Activated T-cell treated with anti-CD3 and anti-CD28 coated beads, Interleukin-2, amount 50 U/mL, for 1 hour (primary cell): ENCODE data around the gene CRAMP1.
"Not testable (repeated sequence)": the region's sequence is repeated elsewhere in the genome, so short reads cannot be mapped to it uniquely, and the experiment has no call there.

Source experiments
- DNase-seq: peaks from one replicate; pipeline ENCODE4 v3.0.0-alpha.2; 2020

The CRAMP1 gene

DNA sequence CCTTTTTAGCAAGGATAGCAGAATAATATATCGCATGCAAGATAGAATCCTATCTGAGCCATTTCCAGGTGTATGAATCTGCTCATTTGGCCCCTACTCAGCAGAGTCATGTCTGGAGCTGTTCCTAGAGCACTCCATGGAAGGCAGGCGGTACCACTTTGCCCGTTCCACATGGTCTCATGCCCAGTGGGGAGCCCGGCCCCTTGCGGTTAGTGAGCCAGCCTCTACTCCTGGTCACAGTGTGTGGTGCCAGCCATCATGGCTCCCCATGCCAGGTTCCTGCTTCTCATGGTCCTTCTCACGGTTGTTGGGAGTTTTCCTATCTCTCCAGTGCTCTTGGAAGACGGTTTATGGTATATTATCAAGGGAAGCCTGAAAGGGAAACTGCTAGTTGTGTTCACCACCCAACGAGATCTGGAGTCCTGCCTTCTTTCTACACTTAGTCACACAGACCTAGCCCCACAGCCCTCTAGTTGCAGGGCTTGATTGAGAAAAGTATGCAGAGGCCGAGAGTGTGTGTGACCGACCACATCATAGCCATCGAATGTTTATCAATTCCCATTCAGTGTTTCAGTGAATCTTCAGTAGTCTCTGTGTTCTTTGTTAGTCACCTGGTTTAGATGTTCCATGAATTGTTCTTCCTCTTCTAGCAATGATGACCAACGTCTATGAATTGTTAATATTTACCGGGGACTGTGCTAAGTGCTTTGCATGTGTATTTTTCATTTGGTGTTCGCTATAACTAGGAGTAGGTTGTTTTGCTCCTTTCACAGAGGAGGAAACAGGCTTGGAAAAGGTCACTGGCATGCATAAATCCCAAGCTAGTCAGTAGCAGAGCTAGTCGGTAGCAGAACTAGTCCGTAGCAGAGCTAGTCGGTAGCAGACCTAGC lies 75.5 kb downstream of the CRAMP1 start:
- DNase-seq = no peak

DNA sequence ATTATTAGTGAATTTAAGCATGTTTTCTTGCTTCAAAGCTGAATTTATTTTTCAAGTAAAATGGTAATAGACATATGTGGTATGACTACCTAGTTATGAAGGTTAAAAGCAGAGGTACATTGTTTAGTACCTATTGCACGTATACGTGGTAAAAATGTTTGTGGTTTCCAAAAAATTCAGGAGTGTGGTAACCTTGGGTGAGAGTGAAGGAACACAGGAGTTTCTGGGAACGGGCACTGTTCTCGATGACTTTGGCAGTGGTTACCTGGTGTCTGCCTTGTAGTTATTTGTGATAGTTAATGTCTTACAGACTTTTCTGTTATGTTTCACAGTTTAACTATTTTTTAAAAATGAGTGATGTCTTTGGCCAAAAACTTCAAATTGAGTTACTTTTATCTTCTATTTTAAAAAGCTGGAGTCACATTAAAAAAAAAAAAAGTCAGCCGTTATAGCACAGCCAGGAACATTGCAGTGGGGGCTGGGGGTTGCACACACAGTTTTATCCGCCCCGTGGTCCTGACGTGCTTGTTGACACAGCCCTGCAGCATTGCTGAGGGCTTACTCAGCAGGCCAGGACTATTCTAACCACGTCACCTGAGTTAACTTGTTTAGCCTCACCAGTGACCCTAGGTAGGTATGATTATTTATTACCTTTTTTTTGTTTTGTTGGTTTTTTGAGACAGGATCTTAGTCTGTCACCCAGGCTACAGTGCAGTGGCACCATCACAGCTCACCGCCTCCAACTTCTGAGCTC lies 76.8 kb downstream of the CRAMP1 start:
- no peak for DNase-seq

DNA sequence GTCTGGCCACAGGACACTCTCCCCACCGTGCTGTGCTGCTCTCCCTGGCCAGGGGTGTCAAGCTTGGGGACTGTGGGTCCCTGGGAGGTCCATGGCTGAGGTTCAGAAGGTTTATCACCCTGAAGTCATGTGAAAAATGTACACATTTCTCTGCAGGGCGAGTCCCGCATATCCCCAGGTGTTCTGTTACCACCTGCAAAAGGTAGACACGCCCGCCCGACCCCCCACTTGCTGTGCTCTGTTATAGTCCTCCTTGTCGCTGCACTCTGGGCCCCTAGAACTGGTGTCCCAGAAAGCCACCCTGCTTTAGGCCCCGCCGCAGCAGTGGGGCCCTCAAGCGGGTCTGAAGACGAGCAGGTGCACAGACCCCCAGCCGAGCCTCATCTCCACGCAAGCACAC lies 77.7 kb downstream of the CRAMP1 start:
- no peak for DNase-seq

DNA sequence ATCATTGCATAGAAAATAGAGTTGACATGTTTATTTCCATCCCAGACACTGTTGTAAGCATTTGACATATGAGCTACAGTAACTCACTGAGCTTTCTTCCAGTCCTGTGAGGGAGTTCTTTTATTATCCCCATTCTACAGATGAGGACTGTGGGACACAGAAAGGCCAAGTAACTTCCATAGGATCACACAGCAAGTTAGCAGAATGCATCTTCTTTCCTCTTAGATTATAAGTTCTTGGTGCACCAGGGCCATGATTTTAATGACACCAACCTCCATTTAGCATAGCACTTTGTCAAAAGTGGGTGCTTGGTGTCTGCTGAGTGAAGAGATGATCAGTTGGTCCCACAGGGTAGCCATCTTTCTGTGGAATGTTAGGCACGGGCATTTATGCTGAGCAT lies 78.7 kb downstream of the CRAMP1 start:
- DNase-seq = no peak

DNA sequence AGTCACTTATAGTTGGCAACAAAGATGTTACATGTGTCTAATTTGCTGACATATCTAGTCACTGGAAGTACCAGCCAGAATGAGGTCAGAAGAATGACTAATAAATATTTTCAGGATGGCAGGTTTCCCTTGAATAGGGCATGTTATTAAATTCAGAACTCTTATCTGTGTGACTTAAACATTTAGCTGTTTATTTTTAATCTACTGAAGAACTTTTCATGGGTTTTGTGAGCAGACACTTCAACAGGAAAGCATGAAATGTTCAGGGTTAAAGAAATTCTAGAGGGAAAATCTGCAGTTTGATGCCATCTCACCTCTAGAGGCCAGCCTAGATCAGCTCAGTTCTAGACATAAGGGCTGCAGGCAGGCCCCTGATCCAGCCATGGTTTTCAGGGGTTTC lies 79.1 kb downstream of the CRAMP1 start:
- DNase-seq = no peak

DNA sequence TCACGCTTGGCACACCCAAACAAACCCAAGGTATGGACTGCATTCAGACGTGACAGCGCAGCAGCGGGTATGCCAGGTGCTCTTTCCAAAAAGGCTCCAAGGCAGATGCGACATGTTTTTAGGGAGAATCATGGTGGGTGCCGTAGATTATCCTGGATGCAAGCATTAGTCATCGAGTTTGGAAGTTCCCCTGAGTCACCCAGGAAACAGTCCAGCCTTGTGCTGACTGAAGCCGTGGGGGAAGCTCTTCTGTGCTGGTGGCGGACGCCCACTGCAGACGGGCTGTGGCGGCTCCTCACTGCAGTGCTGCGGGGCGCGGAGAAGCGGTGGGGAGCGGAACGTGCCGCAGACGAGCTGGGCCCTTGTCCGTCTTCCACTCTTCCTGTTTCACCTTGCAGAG lies 79.8 kb downstream of the CRAMP1 start:
- DNase-seq = no peak

DNA sequence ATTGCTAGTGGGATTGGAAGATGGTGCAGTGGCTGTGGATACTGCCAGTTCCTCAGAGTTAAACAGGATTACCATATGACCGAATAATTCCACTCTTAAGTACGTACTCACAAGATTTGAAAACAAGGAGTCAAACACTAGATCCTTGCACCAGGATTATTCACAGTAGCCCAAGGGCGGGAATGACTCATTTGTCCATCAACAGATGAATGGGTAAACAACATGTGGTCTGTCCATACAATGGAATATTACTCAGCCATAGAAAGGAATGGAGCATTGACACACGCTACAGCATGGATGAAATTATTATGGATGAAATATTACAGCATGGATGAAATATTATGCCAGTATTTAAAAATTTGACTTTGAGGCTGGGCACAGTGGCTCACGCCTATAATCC lies 84.7 kb downstream of the CRAMP1 start:
- no peak for DNase-seq

DNA sequence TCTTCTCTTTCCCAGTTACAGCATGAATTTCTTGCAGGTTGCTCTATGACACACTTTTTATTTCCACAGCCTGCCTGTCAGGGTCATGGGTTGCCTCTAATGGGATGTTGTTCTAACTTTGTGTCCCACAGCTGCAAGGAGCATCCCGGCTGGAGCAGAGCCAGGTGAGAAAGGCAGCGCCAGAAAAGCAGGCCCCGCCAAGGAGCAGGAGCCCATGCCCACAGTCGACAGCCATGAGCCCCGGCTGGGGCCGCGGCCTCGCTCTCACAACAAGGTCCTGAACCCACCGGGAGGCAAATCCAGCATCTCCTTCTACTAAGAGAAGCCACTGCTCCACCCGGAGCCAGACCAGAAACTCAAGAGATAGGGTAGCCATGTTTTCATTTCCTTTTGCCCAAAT lies 86.5 kb downstream of the CRAMP1 start:
- no peak for DNase-seq

DNA sequence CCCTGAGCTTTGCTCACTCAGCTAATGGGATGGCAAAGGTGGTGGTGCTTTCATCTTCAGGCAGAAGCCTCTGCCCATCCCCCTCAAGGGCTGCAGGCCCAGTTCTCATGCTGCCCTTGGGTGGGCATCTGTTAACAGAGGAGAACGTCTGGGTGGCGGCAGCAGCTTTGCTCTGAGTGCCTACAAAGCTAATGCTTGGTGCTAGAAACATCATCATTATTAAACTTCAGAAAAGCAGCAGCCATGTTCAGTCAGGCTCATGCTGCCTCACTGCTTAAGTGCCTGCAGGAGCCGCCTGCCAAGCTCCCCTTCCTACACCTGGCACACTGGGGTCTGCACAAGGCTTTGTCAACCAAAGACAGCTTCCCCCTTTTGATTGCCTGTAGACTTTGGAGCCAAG lies 88.1 kb downstream of the CRAMP1 start:
- DNase-seq = no peak

DNA sequence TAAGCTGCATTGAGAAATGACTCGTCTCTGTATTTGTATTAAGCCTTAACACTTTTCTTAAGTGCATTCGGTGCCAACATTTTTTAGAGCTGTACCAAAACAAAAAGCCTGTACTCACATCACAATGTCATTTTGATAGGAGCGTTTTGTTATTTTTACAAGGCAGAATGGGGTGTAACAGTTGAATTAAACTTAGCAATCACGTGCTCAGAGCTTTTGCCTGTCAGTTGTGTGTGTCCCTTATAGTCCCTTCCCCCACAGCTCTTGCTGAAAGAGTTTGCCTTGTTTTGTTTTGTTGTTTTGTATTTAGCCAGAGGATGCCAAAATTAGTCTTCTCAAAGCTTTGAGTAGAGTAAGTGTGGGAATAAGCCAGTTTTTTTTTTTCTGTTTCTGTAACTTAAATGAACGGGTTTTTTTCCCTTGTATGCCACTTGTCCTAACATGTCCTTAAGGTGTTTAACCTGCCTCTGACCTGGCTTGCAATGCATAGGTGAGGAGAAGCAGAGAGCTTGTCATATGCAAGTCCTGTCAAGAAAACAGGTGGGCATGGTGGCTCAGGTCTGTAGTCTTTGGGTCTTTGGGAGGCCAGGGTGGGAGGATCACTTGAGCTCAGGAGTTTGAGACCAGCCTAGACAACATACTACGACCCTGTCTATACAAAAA lies 89.2 kb downstream of the CRAMP1 start:
- DNase-seq = no peak

DNA sequence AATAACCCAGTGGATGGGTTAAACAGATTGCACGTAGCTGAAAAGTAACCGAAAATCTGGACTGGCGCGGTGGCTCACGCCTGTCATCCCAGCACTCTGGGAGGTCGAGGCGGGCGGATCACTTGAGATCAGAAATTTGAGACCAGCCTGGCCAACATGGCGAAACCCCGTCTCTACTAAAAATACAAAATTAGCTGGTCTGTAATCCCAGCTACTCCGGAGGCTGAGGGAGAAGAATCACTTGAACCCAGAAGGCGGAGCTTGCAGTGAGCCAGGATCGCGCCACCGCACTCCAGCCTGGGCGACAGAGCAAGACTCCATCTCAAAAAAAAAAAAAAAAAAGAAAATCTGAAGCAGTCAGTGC lies 93.1 kb downstream of the CRAMP1 start:
- DNase-seq = not testable (repeated sequence)

DNA sequence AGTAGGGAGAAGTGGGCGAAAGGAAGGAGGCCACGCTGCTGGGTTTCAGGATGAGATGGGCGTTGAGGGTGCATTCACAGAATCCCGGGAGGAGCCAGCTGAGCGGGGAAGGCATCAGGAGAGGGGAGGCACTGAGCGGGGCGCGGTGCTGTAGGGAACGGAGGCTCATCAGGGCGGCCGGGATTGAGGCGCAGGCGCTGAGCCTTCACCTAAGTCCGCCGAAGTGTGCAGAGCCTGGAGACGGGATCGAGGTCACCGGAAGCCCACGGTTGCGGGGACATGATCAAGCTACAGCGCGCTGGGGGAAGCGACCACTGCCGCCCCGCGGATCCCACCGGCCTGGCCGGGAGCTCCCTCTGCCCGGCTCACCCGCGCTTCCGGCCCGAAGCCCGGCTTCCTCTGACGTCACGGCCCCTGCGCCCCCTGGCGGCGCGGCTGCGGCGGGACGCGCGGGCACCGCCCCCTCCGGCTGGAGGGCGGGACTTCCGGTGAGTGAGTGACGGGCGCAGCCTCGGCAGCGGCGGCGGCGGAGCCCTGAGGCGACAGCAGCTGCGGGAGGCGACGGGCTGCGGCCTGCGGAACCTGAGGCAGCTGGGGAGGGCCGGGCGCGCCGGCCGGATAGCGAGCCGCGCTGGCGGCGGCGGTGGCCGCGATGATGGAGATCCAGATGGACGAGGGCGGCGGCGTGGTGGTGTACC lies 93.7 kb downstream of the CRAMP1 start, which contains the start of gene MAPK8IP3:
MAPK8IP3 (plus strand) TSS at position 508 of the 698 bp plus-strand sequence; CDS start at position 653, 145 bp downstream.
- DNase-seq = peak; percentile 100

DNA sequence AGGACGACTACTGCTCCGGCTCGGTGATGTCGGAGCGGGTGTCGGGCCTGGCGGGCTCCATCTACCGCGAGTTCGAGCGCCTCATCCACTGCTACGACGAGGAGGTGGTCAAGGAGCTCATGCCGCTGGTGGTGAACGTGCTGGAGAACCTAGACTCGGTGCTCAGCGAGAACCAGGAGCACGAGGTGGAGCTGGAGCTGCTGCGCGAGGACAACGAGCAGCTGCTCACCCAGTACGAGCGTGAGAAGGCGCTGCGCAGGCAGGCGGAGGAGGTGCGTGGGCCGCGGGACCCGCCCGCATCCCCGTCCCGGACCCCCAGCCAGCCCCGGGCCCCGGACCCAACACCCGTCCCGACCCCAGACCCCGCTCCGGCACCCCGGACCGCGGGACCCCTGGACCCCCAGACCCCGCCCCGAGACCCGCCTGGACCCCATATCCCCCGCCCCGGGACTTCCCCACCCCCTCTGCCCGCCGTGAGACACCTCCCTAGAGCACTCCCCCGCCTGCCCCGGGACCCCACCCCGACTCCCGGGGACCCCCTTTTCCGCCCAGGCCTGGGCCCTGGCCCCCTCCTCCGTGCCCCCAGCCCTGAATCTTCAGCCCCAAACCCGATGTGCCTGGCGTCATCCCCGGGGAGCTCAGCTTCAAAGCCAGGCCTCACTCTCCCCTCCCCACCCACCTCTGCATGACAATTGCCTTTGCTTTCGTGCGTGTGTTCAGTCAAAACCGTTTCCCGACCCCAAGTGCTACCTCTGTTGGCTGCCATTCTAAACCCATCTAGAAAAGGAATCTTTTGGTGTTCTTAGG lies 94.4 kb downstream of the CRAMP1 start:
- peak; percentile 51 for DNase-seq

DNA sequence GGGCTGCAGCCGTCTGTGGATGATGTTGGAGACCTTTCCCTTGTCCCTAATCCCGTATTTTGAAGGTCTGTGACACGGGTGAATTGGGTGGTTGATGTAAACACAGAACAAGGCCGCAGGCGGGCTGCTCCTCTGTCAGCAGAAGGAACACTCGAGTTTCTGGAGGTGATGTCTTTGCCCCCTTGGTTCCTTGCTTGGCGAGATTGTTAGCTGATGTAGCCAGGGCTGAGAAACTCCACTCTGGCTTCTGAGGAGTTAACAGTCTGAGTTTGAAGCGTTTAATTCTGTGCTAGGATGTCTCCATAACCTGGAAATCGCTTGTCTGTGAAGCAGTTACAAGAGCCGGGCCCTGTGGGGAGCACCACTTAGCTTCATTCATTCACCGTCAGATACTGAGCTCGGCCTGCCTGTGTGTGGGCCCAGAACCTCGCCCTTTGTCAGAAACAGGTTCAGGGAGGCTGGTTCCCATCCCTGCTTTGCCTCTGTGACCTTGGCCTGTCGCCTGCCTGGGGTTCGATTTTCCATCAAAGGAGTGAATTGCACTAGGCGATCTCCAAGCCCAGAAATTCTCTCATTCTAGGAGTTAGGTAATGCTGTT lies 95.1 kb downstream of the CRAMP1 start:
- DNase-seq = peak; percentile 36

DNA sequence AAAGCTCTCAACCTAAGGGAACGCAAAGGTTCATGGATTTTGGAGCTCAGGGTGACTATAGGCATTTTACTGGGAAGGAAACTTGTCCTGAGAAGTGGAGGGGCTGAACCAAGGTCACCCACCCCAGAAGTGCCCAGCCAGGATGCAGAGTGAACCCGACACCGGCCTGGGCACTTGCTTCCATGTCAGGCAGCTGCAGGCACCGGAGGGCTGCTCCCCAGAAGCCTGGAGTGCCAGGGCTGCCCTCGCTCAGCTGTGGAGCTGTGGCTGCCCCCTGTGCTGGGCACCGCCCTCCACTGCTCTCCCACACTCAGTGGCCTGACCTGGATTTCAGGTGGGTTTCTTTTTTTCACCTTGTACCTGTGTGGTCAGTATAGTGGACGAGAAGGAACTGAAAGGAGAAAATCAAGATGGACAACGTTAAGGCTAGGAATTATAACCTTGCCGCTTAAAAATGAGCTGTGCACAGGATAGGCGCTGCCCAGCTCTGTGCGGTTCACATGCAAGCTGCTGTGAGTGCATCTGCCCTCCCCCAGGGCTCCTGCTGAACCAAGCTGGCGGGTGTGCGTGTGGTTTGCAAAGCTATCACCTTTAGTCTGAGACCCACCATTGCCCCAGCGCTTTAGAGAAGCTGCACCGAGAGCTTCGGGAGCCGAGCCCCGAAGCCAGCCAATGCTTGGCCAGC lies 96.1 kb downstream of the CRAMP1 start:
- no peak for DNase-seq

DNA sequence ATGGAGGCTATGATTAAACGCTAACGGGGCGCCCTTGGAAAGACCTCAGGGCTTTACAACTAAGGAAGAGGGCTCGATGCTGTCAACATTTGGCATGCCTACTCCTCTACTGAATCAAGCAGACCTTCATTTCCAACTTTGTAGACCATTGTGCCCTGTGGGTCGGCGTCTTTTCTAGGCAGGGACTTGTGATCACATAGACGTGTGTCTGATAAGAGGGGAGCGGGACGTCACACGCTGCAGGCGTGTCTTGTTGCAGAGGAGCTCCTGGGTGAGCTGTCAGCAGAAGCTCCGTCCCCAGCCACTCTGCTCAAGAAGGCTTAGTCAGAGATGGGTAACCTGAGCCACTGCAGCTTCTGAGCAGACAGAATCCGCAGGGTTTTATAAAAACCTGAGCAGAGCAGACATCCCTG lies 96.6 kb downstream of the CRAMP1 start:
- no peak for DNase-seq

DNA sequence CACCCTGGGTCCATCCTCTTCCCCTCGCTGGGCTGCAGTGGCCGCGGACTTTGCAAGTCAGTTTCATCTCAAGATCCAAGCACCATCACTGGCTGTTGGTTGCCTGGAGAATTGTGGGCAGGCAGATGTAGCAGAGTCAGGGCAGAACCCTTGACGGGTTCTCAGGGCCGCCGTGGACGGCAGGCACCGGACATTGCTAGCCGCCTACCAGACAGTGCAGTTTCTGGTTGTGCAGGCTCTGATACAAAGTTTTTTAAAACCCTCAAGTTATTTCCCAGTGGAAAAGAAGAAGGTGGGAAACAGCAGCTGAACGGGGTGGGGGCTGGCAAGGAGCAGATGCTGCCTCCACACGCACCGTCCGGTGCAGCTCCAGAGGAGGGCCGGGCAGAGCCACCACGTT lies 97.2 kb downstream of the CRAMP1 start:
- no peak for DNase-seq

DNA sequence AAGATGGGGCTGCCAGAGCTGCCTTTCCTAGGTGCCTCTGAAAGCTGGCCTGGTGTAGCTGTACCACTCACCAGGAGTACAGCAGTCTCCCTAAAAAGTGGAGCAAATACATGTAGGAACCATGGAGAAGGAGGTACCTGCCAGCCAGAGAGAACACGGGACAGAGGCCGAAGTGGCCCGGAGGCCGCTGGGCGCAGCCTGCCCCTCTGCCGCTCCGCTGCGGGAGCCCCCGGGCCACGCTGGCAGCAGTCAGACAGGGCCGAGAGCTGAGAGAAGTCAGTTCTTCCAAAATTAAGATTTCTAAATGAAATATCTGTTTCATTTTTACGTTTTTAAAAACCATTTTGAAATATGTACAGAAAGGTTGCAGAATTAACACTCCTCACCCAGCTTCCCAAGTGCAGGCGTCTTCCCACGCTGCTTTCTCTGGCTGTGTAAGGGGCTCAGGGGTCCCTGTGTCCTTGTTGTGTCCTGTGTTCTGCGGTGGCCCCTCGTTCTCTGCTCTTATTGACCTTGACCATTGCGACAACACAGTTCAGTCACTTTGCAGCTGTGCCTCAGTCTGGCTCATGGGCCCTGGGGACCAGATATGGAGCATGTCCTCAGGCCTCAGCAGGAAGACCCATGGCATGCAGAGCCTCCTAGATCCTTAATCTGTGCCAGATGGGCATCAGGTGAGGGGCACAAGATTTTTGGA lies 98.8 kb downstream of the CRAMP1 start:
- DNase-seq = no peak

DNA sequence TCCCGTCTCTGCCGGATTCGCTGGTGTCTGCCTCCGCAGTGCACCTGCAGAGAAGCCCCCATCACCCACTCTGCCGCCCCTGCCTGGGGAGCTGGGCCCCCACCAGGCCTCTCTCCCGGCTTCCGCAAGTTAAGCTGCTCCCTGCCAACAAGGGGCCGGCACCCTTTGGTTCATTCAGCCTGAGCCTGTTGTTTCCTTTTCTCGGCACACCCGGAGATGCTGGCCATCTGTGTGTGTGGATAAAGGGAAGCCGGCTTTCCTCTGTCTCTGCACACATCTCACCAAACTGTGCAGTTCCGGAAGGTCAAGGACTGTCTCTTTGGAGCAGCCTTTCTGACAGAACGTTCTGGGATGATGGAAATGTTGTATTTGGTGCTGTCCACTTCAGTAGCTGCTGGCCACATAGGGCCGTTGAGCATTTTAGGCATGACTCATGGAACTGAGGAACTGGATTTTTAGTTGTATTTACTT lies 100.7 kb downstream of the CRAMP1 start:
- DNase-seq = no peak

DNA sequence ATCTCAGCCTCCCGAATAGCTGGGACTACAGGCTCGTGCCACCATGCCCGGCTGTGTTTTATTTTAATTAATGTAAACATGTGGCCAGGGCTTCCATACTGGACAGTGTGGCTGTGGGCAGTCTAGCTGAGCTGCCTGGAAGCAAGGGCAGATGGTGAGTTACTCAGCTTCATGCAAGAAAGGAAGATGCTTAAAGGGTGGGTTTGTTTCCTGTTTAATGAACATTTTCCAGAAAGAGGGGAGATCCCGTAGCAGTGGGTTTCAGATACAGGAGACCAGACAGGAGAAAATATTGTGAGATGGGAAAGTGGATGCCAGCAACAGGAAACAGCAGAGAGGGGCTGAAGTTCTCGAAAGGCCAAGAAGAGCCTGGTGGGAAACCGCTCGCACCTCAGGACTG lies 101.2 kb downstream of the CRAMP1 start:
- no peak for DNase-seq
